H9 (cell line): Measurements from ENCODE around the gene MAST2. TPM values are rescaled to one million over a fixed set of nuclear protein-coding genes. Genes with fewer than 3 reads are reported as not detected.

ENCODE experiments used
- DNase-seq: peaks from one replicate; pipeline ENCODE4 v3.0.0-alpha.2; 2017
- H2AFZ ChIP-seq: one replicate; pipeline ENCODE4 v1.6.1; 2013; ENCODE audit warnings: mild to moderate bottlenecking, low read length, control low read depth, moderate library complexity
- H2AK5ac ChIP-seq: 2 replicates; pipeline ENCODE4 v1.6.1; 2013; ENCODE audit warnings: low read length, control low read depth, mixed read lengths; ENCODE audit not compliant: insufficient read length
- H2BK120ac ChIP-seq: one replicate; pipeline ENCODE4 v1.6.1; 2013; ENCODE audit warnings: low read depth, mild to moderate bottlenecking, low read length, control low read depth, inconsistent platforms; ENCODE audit not compliant: poor library complexity, severe bottlenecking
- H2BK12ac ChIP-seq: 2 replicates; pipeline ENCODE4 v1.6.1; 2013; ENCODE audit warnings: low read length, control low read depth, mixed read lengths, low read depth; ENCODE audit not compliant: insufficient read length
- H2BK15ac ChIP-seq: 2 replicates; pipeline ENCODE4 v1.6.1; 2013; ENCODE audit warnings: low read depth, low read length, control low read depth
- H2BK20ac ChIP-seq: one replicate; pipeline ENCODE4 v1.6.1; 2013; ENCODE audit warnings: low read depth, mild to moderate bottlenecking, low read length, control low read depth, inconsistent platforms; ENCODE audit not compliant: poor library complexity, severe bottlenecking
- H2BK5ac ChIP-seq: 2 replicates; pipeline ENCODE4 v1.6.1; 2013; ENCODE audit warnings: low read length, control low read depth, mixed read lengths; ENCODE audit not compliant: insufficient read length
- H3K14ac ChIP-seq: 2 replicates; pipeline ENCODE4 v1.6.1; 2013; ENCODE audit warnings: low read length, control low read depth; ENCODE audit not compliant: insufficient read depth
- H3K18ac ChIP-seq: 2 replicates; pipeline ENCODE4 v1.6.1; 2013; ENCODE audit warnings: low read depth, mild to moderate bottlenecking, mixed read lengths, low read length, control low read depth; ENCODE audit not compliant: insufficient read length
- H3K23ac ChIP-seq: 2 replicates; pipeline ENCODE4 v1.6.1; 2013; ENCODE audit warnings: low read length, control low read depth, mixed read lengths, low read depth; ENCODE audit not compliant: insufficient read length
- H3K23me2 ChIP-seq: 2 replicates; pipeline ENCODE4 v1.6.1; 2013; ENCODE audit warnings: low read depth, mild to moderate bottlenecking, mixed read lengths, low read length, control low read depth; ENCODE audit not compliant: insufficient read length, poor library complexity, severe bottlenecking
- H3K27ac ChIP-seq: 2 replicates; pipeline ENCODE4 v1.5.1; 2013; ENCODE audit warnings: low read length, control low read depth, mixed read lengths, low read depth; ENCODE audit not compliant: insufficient read length
- H3K27me3 ChIP-seq: 2 replicates; pipeline ENCODE4 v1.6.1; 2013; ENCODE audit warnings: low read length, control low read depth, inconsistent platforms; ENCODE audit not compliant: insufficient read depth
- H3K4ac ChIP-seq: 2 replicates; pipeline ENCODE4 v1.6.1; 2013; ENCODE audit warnings: low read depth, mild to moderate bottlenecking, control low read depth, inconsistent platforms, low read length, moderate library complexity
- H3K4me1 ChIP-seq: 2 replicates; pipeline ENCODE4 v1.6.1; 2013; ENCODE audit warnings: low read length, control low read depth, inconsistent platforms; ENCODE audit not compliant: insufficient read depth
- H3K4me2 ChIP-seq: 2 replicates; pipeline ENCODE4 v1.6.1; 2013; ENCODE audit warnings: low read length, control low read depth, mixed read lengths; ENCODE audit not compliant: insufficient read length, insufficient read depth
- H3K56ac ChIP-seq: 2 replicates; pipeline ENCODE4 v1.6.1; 2013; ENCODE audit warnings: low read depth, mild to moderate bottlenecking, mixed read lengths, low read length, control low read depth; ENCODE audit not compliant: insufficient read length
- H3K79me1 ChIP-seq: 2 replicates; pipeline ENCODE4 v1.6.1; 2013; ENCODE audit warnings: low read depth, mild to moderate bottlenecking, moderate library complexity, low read length, control low read depth, inconsistent platforms; ENCODE audit not compliant: insufficient read depth, poor library complexity, severe bottlenecking
- H3K79me2 ChIP-seq: 2 replicates; pipeline ENCODE4 v1.6.1; 2013; ENCODE audit warnings: low read length, control low read depth, inconsistent platforms; ENCODE audit not compliant: insufficient read depth
- H3K9ac ChIP-seq: 2 replicates; pipeline ENCODE4 v1.6.1; 2013; ENCODE audit warnings: low read length, control low read depth, mixed read lengths; ENCODE audit not compliant: insufficient read length; ENCODE audit errors: extremely low read depth
- H3K9me3 ChIP-seq: one replicate; pipeline ENCODE4 v1.6.1; 2013; ENCODE audit warnings: low read depth, low read length, inconsistent platforms; ENCODE audit not compliant: control insufficient read depth
- H3T11ph ChIP-seq: one replicate; pipeline ENCODE4 v1.6.1; 2013; ENCODE audit warnings: mild to moderate bottlenecking, low read length, control low read depth, inconsistent platforms
- H4K20me1 ChIP-seq: one replicate; pipeline ENCODE4 v1.6.1; 2013; ENCODE audit not compliant: control insufficient read depth, insufficient read length, insufficient read depth
- H4K5ac ChIP-seq: 2 replicates; pipeline ENCODE4 v1.6.1; 2013; ENCODE audit warnings: low read depth, mild to moderate bottlenecking, mixed read lengths, low read length, control low read depth; ENCODE audit not compliant: insufficient read length
- H4K8ac ChIP-seq: replicated peaks from 2 replicates; pipeline ENCODE4 v1.6.1; 2013; ENCODE audit warnings: low read length, control low read depth, mixed read lengths, low read depth; ENCODE audit not compliant: insufficient read length
- H4K91ac ChIP-seq: 2 replicates; pipeline ENCODE4 v1.6.1; 2013; ENCODE audit warnings: low read depth, mild to moderate bottlenecking, moderate library complexity, mixed read lengths, low read length, control low read depth; ENCODE audit not compliant: insufficient read length
- H3K27ac Mint-ChIP-seq, 3 experiments: 2 replicates in 2 of 3; 3 replicates in 1 of 3; pipeline ENCODE4 v1.8.0; 2020 to 2021; ENCODE audit warnings: mixed read lengths in 3 of 3, mild to moderate bottlenecking in 1 of 3, moderate library complexity in 1 of 3
- H3K27me3 Mint-ChIP-seq: 2 replicates; pipeline ENCODE4 v1.8.0; 2021; ENCODE audit warnings: low read depth, mild to moderate bottlenecking, moderate library complexity, mixed read lengths
- H3K36me3 Mint-ChIP-seq, 3 experiments: 2 replicates in 2 of 3; 3 replicates in 1 of 3; pipeline ENCODE4 v1.8.0; 2020 to 2021; ENCODE audit warnings: low read depth in 3 of 3, mixed read lengths in 3 of 3; ENCODE audit not compliant: insufficient read depth in 1 of 3
- H3K4me1 Mint-ChIP-seq, 2 experiments: 2 replicates each; pipeline ENCODE4 v1.8.0; 2020; ENCODE audit warnings: mixed read lengths in 2 of 2
- H3K4me3 Mint-ChIP-seq, 2 experiments: 2 replicates in 1 of 2; 3 replicates in 1 of 2; pipeline ENCODE4 v1.8.0; 2020 to 2021; ENCODE audit warnings: mild to moderate bottlenecking in 2 of 2, mixed read lengths in 2 of 2, moderate library complexity in 1 of 2
- H3K9me3 Mint-ChIP-seq, 2 experiments: 2 replicates in 1 of 2; 3 replicates in 1 of 2; pipeline ENCODE4 v1.8.0; 2020; ENCODE audit warnings: mild to moderate bottlenecking in 2 of 2, mixed read lengths in 2 of 2, moderate library complexity in 1 of 2
- CTCF ChIP-seq: fragments of 200-600 bp; sonication (generic); conservative IDR thresholded peaks from 3 replicates; pipeline ENCODE4 v1.8.0; 2021; ENCODE audit warnings: antibody characterized with exemption, mild to moderate bottlenecking
- WGBS: extraction: QIAGEN DNeasy Blood & Tissue Kit; methylation state at CpG from one replicate; pipeline ENCODE4 v1.1.7; 2013; ENCODE audit warnings: missing lambda C conversion rate, low lambda C conversion rate, mixed read lengths; ENCODE audit not compliant: insufficient read length; ENCODE audit errors: extremely low coverage; 5-methylcytosine and 5-hydroxymethylcytosine counted together
- total RNA-seq: library from RNA; stranded (reverse); gene quantifications from 2 replicates; pipeline ENCODE4 v1.2.1, GENCODE V29; 2021

The MAST2 gene
- total RNA-seq, 1 experiment from 2014 or later, result 28.8 TPM

DNA sequence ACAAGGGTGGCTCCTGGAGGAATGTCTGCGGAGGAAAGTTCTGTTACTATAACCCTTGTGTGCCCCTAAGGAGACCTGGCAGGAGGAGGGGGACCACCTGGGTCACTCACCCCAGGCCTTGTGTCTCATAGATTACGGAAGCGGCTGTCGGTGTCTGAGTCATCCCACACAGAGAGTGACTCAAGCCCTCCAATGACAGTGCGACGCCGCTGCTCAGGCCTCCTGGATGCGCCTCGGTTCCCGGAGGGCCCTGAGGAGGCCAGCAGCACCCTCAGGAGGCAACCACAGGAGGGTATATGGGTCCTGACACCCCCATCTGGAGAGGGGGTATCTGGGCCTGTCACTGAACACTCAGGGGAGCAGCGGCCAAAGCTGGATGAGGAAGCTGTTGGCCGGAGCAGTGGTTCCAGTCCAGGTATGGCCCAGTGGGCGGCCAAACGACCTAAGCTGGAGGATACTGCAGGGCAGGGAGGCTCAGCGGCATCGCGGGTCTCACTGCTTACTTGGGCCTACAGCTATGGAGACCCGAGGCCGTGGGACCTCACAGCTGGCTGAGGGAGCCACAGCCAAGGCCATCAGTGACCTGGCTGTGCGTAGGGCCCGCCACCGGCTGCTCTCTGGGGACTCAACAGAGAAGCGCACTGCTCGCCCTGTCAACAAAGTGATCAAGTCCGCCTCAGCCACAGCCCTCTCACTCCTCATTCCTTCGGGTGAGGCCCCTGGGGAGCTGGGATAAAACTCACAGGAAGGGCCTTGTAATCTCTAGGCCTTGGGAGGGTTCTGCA lies 227.7 kb downstream of the MAST2 start:
- H3K23me2 ChIP-seq, result no peaks in the 10 kb centered on the region
- H3K27me3 Mint-ChIP-seq, result no peaks in the 10 kb centered on the region
- H2BK120ac ChIP-seq, result no peak overlapping the region

More for the DNA sequence above, 227.7 kb downstream of the MAST2 start:
- Histone ChIP-seq H4K8ac (no peak overlapping the region), H3K4me2 (no peak overlapping the region), H2BK12ac (no peak overlapping the region), H2AFZ (no peak overlapping the region), H2BK5ac (no peak overlapping the region), H2BK20ac (no peak overlapping the region), H3K27me3 (no peaks in the 10 kb centered on the region), H3K9ac (no peak overlapping the region), H3K79me1 (no peaks in the 10 kb centered on the region), H3K56ac (no peak overlapping the region), H3T11ph (no peak overlapping the region), H2BK15ac (no peak overlapping the region), H2AK5ac (no peak overlapping the region), H3K9me3 (no peaks in the 10 kb centered on the region), H4K91ac (no peak overlapping the region), H3K18ac (no peak overlapping the region), H3K4ac (no peak overlapping the region), H3K14ac (no peak overlapping the region), H4K5ac (no peak overlapping the region), H3K23ac (no peak overlapping the region), H3K27ac (no peak overlapping the region), H3K4me1 (no peaks in the 10 kb centered on the region), H4K20me1 (no peaks in the 10 kb centered on the region), H3K79me2 (no peaks in the 10 kb centered on the region)
- WGBS, result no CpG with 5 or more reads among the region's 26 CpGs
- Mint-ChIP-seq H3K4me1 (no peaks in the 10 kb centered on the region), H3K4me3 (no peak overlapping the region; a peak in 1 of 5 replicates), H3K36me3 (peaks cover 23 to 52% (median 44%) of the 10 kb centered on the region in 3 experiments; a peak in 6 of 7 replicates), H3K27ac (peak overlapping the region in 1 of 3 experiments; percentile 57; a peak in 2 of 7 replicates), H3K9me3 (no peaks in the 10 kb centered on the region)
- peak; percentile 25 for DNase-seq
- no peak for TF ChIP-seq CTCF
